SK-N-SH treated with all-trans-retinoic acid at 6 μM for 48 hours (cell line): Measurements from ENCODE around the gene LBX1.

Experiments
- CSDC2 ChIP-seq: fragments of 250-450 bp; sonication (Bioruptor Pico); IDR thresholded peaks from 2 replicates; pipeline ENCODE4 v1.5.0; 2020; ENCODE audit warnings: mild to moderate bottlenecking, moderate library complexity
- GLIS3 ChIP-seq: fragments of 250-450 bp; sonication (Bioruptor Pico); IDR thresholded peaks from 2 replicates; pipeline ENCODE4 v1.5.0; 2020; ENCODE audit warnings: mild to moderate bottlenecking, moderate library complexity
- ISL1 ChIP-seq: fragments of 250-450 bp; sonication (Bioruptor Pico); IDR thresholded peaks from 2 replicates; pipeline ENCODE4 v2.1.2; 2022; ENCODE audit warnings: mild to moderate bottlenecking, moderate library complexity
- RARB ChIP-seq: fragments of 250-450 bp; sonication (Bioruptor Pico); IDR thresholded peaks from 2 replicates; pipeline ENCODE4 v1.8.0; 2021; ENCODE audit warnings: mild to moderate bottlenecking, moderate library complexity
- SNAI2 ChIP-seq: fragments of 250-450 bp; sonication (Bioruptor Pico); IDR thresholded peaks from 2 replicates; pipeline ENCODE4 v1.5.0; 2020; ENCODE audit warnings: mild to moderate bottlenecking, moderate library complexity
- ZFP3 ChIP-seq: fragments of 250-450 bp; sonication (Bioruptor Pico); IDR thresholded peaks from 2 replicates; pipeline ENCODE4 v1.5.0; 2020; ENCODE audit warnings: mild to moderate bottlenecking, moderate library complexity
- ZFP30 ChIP-seq: fragments of 450-650 bp; formaldehyde crosslinking; IDR thresholded peaks from 2 replicates; pipeline ENCODE4 v1.5.0; 2022; ENCODE audit warnings: mild to moderate bottlenecking, moderate library complexity
- ZNF565 ChIP-seq: fragments of 450-650 bp; formaldehyde crosslinking; conservative IDR thresholded peaks from 2 replicates; pipeline ENCODE4 v1.5.0; 2020; ENCODE audit warnings: low read depth, mild to moderate bottlenecking, moderate library complexity
- ZNF70 ChIP-seq: fragments of 450-650 bp; formaldehyde crosslinking; IDR thresholded peaks from 2 replicates; pipeline ENCODE4 v1.5.0; 2020; ENCODE audit warnings: mild to moderate bottlenecking, moderate library complexity
- TF ChIP-seq, protein P1 (sequence below): fragments of 250-450 bp; sonication (Bioruptor Pico); IDR thresholded peaks from 2 replicates; pipeline ENCODE4 v1.5.0; 2020; ENCODE audit warnings: mild to moderate bottlenecking, moderate library complexity
- TF ChIP-seq, protein P2 (sequence below): fragments of 250-450 bp; sonication (Bioruptor Pico); IDR thresholded peaks from 2 replicates; pipeline ENCODE4 v1.5.1; 2020; ENCODE audit warnings: low read depth, mild to moderate bottlenecking, moderate library complexity
- TF ChIP-seq, protein P3 (sequence below): fragments of 250-450 bp; sonication (Bioruptor Pico); IDR thresholded peaks from 2 replicates; pipeline ENCODE4 v1.8.0; 2020; ENCODE audit warnings: mild to moderate bottlenecking, moderate library complexity, borderline replicate concordance
- TF ChIP-seq, protein P4 (sequence below): fragments of 250-450 bp; sonication (Bioruptor Pico); IDR thresholded peaks from 2 replicates; pipeline ENCODE4 v1.8.0; 2021; ENCODE audit warnings: low read depth, mild to moderate bottlenecking, moderate library complexity, borderline replicate concordance

DNA sequence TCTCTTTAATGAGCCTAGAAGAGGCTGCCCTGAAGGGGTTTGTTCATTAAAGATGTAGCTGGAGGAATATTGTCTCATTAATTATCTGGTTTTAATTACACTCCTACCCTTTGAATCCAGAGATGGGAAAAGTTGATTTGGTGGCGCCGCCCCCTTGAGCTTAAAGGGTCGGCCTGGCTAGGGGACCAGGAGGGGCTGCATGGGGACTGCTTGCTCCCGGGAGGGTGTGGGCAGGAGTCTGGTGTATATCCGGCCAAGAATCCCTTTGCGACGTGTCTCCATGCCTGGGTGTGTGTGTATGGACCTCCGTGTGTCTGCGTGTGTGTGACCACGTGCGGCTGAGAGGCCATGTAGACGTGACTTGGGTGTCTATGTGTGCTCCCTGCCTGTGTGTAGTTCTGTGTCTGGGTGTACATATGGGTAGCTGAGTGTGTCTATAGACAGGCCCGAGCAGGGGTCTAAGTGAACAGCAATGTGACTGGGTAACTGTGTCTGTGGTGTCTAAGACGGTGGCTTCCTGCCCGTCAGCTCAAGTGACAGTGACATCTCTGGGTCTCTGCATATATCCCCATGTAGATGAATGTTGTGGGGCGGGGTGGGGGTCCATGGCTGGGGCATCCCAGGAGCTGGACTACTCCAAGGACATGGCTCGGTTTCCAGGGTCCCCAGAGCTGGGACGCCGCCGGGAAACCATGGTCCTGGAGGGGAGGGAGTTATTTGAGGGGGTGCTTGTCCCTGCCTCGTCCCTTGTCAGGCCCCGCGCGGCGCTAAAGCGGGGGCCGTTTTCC is 10.7 kb downstream of the LBX1 start:
- TF ChIP-seq, protein P1, sequence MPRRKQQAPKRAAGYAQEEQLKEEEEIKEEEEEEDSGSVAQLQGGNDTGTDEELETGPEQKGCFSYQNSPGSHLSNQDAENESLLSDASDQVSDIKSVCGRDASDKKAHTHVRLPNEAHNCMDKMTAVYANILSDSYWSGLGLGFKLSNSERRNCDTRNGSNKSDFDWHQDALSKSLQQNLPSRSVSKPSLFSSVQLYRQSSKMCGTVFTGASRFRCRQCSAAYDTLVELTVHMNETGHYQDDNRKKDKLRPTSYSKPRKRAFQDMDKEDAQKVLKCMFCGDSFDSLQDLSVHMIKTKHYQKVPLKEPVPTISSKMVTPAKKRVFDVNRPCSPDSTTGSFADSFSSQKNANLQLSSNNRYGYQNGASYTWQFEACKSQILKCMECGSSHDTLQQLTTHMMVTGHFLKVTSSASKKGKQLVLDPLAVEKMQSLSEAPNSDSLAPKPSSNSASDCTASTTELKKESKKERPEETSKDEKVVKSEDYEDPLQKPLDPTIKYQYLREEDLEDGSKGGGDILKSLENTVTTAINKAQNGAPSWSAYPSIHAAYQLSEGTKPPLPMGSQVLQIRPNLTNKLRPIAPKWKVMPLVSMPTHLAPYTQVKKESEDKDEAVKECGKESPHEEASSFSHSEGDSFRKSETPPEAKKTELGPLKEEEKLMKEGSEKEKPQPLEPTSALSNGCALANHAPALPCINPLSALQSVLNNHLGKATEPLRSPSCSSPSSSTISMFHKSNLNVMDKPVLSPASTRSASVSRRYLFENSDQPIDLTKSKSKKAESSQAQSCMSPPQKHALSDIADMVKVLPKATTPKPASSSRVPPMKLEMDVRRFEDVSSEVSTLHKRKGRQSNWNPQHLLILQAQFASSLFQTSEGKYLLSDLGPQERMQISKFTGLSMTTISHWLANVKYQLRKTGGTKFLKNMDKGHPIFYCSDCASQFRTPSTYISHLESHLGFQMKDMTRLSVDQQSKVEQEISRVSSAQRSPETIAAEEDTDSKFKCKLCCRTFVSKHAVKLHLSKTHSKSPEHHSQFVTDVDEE (CRISPR knock-in tag) = no peak
- TF ChIP-seq GLIS3 (CRISPR knock-in tag) (no peak), ZFP3 (no peak), ZNF70 (no peak), ISL1 (CRISPR knock-in tag) (no peak), ZNF565 (CRISPR knock-in tag) (no peak), ZFP30 (CRISPR knock-in tag) (no peak), SNAI2 (CRISPR knock-in tag) (no peak), CSDC2 (no peak), RARB (CRISPR knock-in tag) (no peak)
- TF ChIP-seq, protein P2, sequence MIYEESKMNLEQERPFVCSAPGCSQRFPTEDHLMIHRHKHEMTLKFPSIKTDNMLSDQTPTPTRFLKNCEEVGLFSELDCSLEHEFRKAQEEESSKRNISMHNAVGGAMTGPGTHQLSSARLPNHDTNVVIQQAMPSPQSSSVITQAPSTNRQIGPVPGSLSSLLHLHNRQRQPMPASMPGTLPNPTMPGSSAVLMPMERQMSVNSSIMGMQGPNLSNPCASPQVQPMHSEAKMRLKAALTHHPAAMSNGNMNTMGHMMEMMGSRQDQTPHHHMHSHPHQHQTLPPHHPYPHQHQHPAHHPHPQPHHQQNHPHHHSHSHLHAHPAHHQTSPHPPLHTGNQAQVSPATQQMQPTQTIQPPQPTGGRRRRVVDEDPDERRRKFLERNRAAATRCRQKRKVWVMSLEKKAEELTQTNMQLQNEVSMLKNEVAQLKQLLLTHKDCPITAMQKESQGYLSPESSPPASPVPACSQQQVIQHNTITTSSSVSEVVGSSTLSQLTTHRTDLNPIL (CRISPR knock-in tag) = no peak
- TF ChIP-seq, protein P3, sequence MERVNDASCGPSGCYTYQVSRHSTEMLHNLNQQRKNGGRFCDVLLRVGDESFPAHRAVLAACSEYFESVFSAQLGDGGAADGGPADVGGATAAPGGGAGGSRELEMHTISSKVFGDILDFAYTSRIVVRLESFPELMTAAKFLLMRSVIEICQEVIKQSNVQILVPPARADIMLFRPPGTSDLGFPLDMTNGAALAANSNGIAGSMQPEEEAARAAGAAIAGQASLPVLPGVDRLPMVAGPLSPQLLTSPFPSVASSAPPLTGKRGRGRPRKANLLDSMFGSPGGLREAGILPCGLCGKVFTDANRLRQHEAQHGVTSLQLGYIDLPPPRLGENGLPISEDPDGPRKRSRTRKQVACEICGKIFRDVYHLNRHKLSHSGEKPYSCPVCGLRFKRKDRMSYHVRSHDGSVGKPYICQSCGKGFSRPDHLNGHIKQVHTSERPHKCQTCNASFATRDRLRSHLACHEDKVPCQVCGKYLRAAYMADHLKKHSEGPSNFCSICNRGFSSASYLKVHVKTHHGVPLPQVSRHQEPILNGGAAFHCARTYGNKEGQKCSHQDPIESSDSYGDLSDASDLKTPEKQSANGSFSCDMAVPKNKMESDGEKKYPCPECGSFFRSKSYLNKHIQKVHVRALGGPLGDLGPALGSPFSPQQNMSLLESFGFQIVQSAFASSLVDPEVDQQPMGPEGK (CRISPR knock-in tag) = no peak
- TF ChIP-seq, protein P4, sequence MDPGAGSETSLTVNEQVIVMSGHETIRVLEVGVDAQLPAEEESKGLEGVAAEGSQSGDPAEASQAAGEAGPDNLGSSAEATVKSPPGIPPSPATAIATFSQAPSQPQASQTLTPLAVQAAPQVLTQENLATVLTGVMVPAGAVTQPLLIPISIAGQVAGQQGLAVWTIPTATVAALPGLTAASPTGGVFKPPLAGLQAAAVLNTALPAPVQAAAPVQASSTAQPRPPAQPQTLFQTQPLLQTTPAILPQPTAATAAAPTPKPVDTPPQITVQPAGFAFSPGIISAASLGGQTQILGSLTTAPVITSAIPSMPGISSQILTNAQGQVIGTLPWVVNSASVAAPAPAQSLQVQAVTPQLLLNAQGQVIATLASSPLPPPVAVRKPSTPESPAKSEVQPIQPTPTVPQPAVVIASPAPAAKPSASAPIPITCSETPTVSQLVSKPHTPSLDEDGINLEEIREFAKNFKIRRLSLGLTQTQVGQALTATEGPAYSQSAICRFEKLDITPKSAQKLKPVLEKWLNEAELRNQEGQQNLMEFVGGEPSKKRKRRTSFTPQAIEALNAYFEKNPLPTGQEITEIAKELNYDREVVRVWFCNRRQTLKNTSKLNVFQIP (CRISPR knock-in tag) = no peak
